Tibial artery (tissue), 4 donors: ENCODE measurements around the gene ACE2.

ENCODE experiments used
- DNase-seq, 2 donors: peaks; one replicate each; pipeline ENCODE4 v3.0.0-alpha.2; 2019
- H3K27ac ChIP-seq, 2 donors: fragments of 200-600 bp; sonication (generic) in 1 of 2; 1 replicate in 1 of 2; 2 replicates in 1 of 2; pipeline ENCODE4 v1.5.1; 2018 to 2019; ENCODE audit warnings: mild to moderate bottlenecking in 1 of 2
- H3K27me3 ChIP-seq, 2 donors: fragments of 200-600 bp; sonication (generic) in 1 of 2; one replicate each; pipeline versions ENCODE4 v1.5.1 to v1.6.0; 2016 to 2019
- H3K36me3 ChIP-seq, 3 donors: fragments of 200-600 bp; sonication (generic) in 2 of 3; one replicate each; pipeline ENCODE4 v1.5.1; 2016 to 2019; ENCODE audit warnings: mild to moderate bottlenecking in 2 of 3
- H3K4me1 ChIP-seq, 4 donors: fragments of 200-600 bp; sonication (generic) in 2 of 4; 1 replicate in 3 of 4; 2 replicates in 1 of 4; pipeline ENCODE4 v1.5.1; 2016 to 2019
- H3K4me3 ChIP-seq, 2 donors: fragments of 200-600 bp; sonication (generic) in 1 of 2; 1 replicate in 1 of 2; 2 replicates in 1 of 2; pipeline ENCODE4 v1.5.1; 2018 to 2019; ENCODE audit warnings: mild to moderate bottlenecking in 2 of 2
- H3K9me3 ChIP-seq, 3 donors: fragments of 200-600 bp; sonication (generic) in 1 of 3; one replicate each; pipeline ENCODE4 v1.5.1; 2016 to 2019
- intact Hi-C: fragments of 100-400 bp; cut with DNase I; formaldehyde crosslinking; loops from one replicate; pipeline ENCODE4 v1.15.0; 2023; ENCODE audit warnings: low total_unique reads
- TF ChIP-seq, protein P1 (sequence below), 2 experiments: fragments of 200-600 bp in 1 of 2; fragments of 450-650 bp in 1 of 2; IDR thresholded peaks; one replicate each; pipeline ENCODE4 v1.5.1; 2017 to 2019; ENCODE audit warnings: antibody characterized with exemption in 2 of 2, mild to moderate bottlenecking in 1 of 2, moderate library complexity in 1 of 2

ACE2 gene

DNA sequence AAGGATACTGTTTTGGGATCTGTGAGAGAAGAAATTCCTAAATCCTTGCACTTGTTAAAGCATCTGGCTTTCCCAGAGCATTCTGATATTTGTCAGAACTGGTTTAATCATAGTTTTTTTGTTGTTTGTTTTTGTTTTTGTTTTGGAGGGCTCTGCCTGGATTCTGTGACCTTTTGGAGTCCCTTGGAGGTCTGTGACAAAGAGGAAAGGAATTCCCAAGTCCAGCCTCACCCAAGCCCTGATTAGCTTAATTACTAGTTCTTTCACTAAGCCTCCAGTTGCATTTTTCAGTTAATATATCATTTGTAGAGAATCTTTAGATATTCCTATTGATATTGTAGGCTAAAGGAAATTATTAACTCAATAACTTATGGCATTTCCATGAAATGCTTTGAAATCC is 711 bp downstream of the ACE2 start:
- TF ChIP-seq, protein P1, sequence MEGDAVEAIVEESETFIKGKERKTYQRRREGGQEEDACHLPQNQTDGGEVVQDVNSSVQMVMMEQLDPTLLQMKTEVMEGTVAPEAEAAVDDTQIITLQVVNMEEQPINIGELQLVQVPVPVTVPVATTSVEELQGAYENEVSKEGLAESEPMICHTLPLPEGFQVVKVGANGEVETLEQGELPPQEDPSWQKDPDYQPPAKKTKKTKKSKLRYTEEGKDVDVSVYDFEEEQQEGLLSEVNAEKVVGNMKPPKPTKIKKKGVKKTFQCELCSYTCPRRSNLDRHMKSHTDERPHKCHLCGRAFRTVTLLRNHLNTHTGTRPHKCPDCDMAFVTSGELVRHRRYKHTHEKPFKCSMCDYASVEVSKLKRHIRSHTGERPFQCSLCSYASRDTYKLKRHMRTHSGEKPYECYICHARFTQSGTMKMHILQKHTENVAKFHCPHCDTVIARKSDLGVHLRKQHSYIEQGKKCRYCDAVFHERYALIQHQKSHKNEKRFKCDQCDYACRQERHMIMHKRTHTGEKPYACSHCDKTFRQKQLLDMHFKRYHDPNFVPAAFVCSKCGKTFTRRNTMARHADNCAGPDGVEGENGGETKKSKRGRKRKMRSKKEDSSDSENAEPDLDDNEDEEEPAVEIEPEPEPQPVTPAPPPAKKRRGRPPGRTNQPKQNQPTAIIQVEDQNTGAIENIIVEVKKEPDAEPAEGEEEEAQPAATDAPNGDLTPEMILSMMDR (IDR thresholded peaks at IDR 0.05): no peak
- intact Hi-C loops: no loop called here
- H3K4me3 ChIP-seq: no peak overlapping the region
- DNase-seq: no peak
- H3K9me3 ChIP-seq: no peaks in the 10 kb centered on the region
- H3K27ac ChIP-seq: no peak overlapping the region
- H3K4me1 ChIP-seq: no peaks in the 10 kb centered on the region
- H3K27me3 ChIP-seq: no peaks in the 10 kb centered on the region
- H3K36me3 ChIP-seq: no peaks in the 10 kb centered on the region

DNA sequence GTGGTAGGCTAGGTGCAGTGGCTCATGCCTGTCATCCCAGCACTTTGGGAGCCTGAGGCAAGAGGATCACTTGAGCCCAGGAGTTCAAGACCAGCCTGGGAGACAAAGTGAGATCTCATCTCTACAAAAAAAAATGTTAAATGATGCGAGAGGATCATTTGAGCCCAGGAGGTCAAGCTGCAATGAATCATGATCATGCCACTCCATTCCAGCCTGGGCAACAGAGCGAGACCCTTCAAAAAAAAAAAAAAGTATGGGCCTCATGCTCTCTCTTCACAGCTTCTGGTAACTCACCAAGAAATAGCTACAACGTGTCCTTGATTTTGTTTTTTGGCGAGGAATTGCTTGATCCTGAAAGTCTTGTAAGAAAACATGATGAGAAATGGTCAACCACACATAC is 1.3 kb downstream of the ACE2 start:
- H3K27ac ChIP-seq: no peak overlapping the region
- no peak for DNase-seq
- no peaks in the 10 kb centered on the region for H3K9me3 ChIP-seq
- no peaks in the 10 kb centered on the region for H3K36me3 ChIP-seq
- intact Hi-C loops: no loop called here
- TF ChIP-seq, protein P1 (IDR thresholded peaks at IDR 0.05): no peak
- H3K4me1 ChIP-seq: no peaks in the 10 kb centered on the region
- H3K4me3 ChIP-seq: no peak overlapping the region
- H3K27me3 ChIP-seq: no peaks in the 10 kb centered on the region

DNA sequence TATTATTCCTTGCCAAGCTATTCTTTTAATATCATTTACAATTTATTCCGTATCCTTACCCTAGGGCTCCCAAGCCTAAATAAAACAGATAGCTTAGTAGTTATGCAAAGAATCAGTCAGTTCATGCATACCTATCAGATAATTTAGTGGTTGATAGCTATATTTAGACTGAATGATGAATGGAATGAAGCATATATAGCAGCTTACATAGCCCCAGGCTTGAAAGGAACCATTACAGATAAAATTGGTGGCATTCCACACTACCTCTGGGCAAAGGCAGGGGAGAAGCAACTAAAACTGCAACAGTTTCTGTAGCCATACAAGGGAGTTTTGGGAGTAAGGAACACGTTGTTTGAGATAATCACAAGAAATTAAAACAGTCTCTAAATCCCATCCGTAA is 2.7 kb downstream of the ACE2 start:
- Histone ChIP-seq H3K4me1 (no peaks in the 10 kb centered on the region), H3K36me3 (no peaks in the 10 kb centered on the region), H3K27me3 (no peaks in the 10 kb centered on the region), H3K27ac (no peak overlapping the region), H3K4me3 (no peak overlapping the region), H3K9me3 (no peaks in the 10 kb centered on the region)
- TF ChIP-seq, protein P1 (IDR thresholded peaks at IDR 0.05): no peak
- intact Hi-C loops: no loop called here
- no peak for DNase-seq

DNA sequence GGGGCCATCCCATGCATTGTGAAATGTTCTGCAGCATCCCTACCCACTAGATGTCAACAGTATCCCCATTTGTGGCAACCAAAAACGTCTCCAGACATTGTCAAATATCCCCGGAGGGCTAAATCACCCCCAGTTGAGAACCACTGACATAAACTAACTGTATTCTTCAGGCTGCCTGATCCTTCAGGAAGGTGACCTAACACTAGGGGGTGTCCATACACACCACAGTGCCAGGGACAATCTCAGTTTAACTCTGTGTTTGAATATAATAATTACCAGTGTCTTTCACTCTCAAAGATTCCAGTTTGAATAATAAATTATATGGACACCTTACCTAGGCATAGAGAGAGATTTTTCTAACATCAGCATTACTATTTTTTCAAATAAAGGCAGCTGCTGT is 6.4 kb downstream of the ACE2 start:
- no peaks in the 10 kb centered on the region for H3K9me3 ChIP-seq
- TF ChIP-seq, protein P1 (IDR thresholded peaks at IDR 0.05): no peak
- intact Hi-C loops: no loop called here
- no peak overlapping the region for H3K27ac ChIP-seq
- H3K4me3 ChIP-seq: no peak overlapping the region
- H3K27me3 ChIP-seq: no peaks in the 10 kb centered on the region
- no peaks in the 10 kb centered on the region for H3K4me1 ChIP-seq
- H3K36me3 ChIP-seq: no peaks in the 10 kb centered on the region
- DNase-seq: no peak

DNA sequence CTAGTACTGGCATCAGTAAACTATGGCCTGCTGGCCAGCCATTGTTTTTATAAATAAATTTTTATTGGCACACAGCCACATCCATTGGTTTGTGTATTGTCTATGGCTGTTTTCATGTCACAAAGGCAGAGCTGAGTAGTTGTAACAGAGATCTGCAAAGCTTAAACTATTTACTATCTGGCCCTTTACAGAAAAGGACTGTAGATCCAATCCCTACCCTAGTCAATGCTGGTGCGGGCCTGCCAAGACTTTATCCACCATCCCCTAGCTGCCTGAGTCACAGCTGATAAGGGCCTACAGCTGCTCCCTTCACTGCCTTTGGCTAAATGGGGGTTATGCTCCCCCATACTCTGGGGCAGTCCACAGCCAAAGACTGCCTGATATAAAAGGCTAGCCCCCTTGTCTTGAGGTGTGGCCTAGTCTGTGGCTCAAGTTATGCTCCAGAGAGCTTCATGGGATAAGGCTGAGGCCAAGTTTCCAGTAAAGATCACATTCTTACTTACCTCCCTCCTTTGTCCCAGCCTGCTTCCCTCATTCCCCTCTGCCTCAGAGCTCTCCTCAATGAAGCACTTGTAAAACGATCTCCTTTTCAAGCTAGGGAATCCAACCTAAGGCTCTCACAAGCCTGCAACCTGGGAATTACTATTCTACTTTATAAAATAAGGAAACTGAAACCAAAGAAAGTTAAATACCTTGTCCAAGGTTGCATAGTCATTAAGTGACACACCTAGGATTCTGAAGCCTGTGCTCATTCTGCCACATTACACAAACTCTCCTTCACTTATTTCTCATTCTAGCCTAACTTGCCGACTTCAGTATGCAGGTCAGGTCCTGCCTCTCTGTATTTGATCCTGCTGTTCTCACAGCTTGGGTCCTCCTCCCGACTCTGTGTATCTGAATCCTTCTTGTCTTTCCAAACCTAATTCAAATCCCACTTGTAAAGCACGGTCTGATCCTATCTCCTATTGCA is 20.7 kb downstream of the ACE2 start:
- Histone ChIP-seq H3K27ac (no peak overlapping the region), H3K4me1 (no peaks in the 10 kb centered on the region), H3K36me3 (no peaks in the 10 kb centered on the region), H3K27me3 (no peaks in the 10 kb centered on the region), H3K4me3 (no peak overlapping the region), H3K9me3 (no peaks in the 10 kb centered on the region)
- DNase-seq: no peak
- TF ChIP-seq, protein P1 (IDR thresholded peaks at IDR 0.05): no peak
- intact Hi-C loops: no loop called here
